Head of caudate nucleus (tissue), 42 donors: ENCODE measurements around the gene GRIK2.

ENCODE experiments used
- DNase-seq, 42 donors: peaks; one replicate each; pipeline versions ENCODE4 v3.0.0 to v3.0.0-alpha.2; 2020 to 2021; ENCODE audit warnings: mixed read lengths in 7 of 42
- intact Hi-C: fragments of 100-400 bp; cut with DNase I; formaldehyde crosslinking; loops from one replicate; pipeline ENCODE4 v1.15.0; 2022

The GRIK2 gene

DNA sequence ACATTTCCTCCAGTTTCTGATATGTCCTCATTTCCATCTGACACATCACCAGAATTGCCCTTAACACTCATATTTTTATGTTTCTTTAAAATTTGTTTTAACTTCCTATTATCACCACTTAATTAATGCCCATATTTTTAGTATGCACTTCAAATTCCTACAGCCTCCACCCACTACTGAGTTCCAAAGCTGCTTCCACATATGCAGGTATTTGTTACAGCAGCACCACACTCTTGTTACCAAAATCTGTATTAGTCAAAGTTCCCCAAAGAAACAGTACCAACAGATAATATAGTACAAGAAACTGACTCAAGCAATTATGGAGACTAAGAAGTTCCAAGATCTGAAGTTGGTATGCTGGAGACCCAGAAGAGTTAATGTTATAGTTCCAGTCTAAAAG, 340.4 kb downstream of the GRIK2 start:
- DNase-seq: no peak
- intact Hi-C loops: no loop called here

DNA sequence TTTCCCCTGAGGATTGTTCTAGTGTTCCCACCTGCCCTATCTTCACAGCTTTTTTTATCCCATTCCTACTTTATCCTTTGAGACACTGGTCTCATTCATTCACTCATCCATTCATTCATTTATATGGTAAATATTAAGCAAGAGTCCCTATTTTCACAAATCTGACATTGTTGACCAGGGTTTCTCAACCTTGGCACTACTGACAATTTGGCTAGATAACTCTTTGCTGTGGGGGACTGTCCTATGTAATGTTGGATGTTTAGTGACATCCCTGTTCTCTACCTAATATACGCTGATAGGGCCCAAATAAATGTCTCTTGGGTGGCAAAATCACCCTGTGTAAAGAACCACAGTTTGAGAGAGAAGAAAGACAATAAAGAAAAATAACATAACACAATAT, 345.0 kb downstream of the GRIK2 start:
- intact Hi-C loops: no loop called here
- DNase-seq: no peak

DNA sequence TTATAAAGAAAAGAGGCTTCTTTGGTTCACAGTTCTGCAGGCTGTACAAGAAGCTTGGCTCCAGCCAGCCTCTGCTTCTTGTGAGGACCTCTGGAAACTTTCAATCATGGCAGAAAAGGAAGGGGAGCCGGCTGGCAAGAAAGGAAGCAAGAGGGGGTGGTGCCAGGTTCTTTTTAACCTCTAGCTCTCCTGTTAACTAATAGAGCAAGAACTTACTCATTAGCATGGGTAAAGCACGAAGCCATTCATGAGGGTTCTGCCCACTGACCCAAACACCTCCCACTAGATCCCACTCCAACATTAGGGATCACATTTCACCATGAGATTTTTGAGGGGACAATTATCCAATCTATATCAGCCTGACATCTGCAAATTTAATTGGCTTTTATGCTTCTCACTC, 347.1 kb downstream of the GRIK2 start:
- no peak for DNase-seq
- intact Hi-C loops: no loop called here

DNA sequence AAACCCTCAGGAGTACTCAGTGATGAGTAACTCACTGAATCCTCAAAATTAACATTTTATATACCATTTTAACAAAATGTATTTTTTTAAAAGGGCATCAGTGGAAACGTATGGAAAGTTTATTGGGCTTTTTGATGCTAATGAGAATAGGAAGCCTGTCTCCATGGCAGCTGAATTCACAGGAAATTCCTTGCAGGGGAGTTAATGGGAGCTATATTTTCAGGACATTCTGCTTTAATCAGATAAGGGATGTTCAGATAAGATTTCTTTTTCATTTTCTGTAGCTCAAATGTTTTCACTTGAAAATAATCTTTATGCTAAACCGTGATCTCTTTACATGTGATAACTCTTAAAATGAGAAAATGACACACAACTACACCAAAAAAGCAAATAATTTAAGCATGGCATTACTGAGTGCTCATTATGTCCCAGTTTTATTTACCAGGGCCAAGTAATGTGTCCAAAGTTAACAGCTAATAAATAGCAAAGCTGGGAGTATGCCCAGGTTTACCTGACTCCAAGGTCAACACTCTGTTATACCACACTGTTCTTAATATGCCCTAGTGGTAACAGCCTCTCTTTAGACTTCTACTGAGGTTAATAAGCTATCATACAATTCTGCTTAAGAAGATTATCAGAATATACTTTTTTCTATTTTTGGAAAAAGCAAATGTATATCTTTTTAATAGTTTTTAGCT, 348.1 kb downstream of the GRIK2 start:
- intact Hi-C loops: no loop called here
- DNase-seq: no peak

DNA sequence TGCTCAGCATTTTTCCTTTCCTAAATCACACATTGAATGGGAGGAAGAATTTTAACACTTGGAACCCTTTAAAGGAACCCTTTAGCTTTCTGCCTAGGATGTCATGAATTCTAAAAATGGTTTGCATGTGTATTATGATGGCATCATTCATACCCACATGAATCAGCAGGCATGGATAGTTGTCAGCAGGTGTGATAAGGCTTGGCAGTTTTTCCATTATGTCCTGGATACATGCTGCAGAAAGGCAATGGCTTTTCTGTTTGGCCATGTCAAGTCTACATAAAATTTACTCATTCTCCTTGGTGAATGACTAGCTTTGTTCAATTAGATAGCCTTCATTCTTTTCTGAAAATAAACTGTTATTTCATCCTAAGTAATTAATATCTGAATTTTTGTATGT, 353.7 kb downstream of the GRIK2 start:
- intact Hi-C loops: no loop called here
- no peak for DNase-seq

DNA sequence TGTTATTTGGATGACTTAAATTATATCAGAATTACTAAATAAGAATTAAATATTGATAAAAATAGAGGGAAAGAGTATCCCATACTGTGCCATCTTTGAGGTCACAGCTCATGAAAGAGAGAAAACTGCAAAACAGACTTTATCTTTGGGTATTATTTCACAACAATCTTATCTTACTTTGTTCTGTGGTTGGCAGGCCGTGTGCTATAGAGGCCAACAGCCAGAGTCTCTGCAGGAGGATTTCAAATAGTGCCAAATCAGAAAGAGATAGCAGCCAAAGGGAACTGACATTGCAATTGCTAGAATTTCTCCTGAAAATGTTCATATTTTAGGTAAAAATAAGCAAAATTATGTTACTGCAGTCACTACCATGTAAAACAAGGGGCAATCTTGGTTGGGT, 354.2 kb downstream of the GRIK2 start:
- intact Hi-C loops: no loop called here

DNA sequence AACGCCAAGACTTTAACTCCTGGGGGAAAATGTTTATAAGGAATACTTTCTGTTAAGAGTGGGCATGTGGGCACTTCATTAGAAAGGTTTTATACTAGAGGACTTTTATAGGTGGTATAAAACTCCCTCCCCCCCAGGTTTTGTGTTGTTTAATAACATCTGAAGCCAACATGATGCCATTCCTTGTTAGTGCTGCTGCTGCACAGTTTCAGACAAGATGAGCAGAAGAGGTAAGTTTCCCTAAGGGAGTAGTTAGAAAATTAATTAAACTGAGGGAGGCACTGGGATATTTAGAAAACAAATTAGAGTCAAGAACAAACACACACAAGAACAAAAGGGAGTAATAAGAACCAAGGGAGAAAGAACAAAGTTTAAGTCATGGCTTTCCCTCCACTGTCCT, 362.4 kb downstream of the GRIK2 start:
- intact Hi-C loops: no loop called here

More for the DNA sequence above, 354.2 kb downstream of the GRIK2 start:
- no peak for DNase-seq

DNA sequence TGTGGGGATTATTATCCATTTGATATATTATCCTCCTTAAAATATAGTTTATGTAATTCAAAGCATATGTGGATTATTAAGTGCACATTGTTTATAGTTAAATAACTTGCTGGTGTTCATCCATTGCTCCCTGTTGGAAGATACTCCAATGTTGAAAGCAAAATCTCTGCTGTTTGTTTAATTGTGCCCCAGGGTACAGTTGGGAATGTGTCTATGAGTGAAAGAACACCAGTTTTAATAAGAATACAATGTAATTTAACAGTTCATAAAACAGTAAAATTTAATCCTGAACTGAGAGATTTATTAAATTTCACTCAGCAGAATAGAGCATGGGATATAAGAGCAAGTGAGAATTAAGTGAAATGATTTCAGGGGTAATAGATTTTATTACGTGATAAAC, 364.9 kb downstream of the GRIK2 start:
- no peak for DNase-seq
- intact Hi-C loops: no loop called here

More for the DNA sequence above, 362.4 kb downstream of the GRIK2 start:
- DNase-seq: no peak

DNA sequence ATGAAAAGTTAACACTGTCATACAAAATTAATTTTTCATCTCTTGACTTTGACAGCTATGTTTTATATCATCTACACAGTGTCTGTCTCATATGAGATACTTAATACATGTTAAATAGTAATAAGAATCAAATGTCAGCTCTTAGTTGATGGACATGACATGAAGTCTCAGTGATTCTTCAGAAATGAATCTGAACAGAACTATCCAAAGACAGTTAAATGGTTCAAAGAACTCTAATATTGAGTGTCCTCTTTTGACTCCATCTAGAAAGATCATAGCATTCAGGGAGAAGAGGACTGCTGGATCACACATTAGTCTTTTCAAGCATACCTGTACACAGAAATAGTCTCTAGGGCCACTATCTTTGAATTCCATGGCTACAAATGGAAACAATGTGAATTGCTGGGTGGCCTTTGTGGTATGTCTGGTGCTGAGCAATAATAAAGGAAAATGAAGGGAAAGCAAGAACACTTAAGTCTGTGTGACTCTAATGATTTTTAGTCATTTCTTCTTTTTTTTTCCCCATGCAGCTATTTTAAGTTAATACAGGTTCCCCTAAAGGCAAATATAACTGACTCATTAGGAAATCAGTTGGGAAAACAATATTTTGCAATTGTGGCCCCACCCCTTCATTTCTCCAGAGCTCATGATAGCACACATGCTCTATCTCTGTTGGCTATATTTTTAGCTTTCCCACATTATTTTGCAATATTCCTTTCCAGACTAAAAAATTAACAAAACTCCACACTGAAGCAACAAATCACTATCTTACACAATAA, 367.5 kb downstream of the GRIK2 start:
- DNase-seq: no peak
- intact Hi-C loops: no loop called here

DNA sequence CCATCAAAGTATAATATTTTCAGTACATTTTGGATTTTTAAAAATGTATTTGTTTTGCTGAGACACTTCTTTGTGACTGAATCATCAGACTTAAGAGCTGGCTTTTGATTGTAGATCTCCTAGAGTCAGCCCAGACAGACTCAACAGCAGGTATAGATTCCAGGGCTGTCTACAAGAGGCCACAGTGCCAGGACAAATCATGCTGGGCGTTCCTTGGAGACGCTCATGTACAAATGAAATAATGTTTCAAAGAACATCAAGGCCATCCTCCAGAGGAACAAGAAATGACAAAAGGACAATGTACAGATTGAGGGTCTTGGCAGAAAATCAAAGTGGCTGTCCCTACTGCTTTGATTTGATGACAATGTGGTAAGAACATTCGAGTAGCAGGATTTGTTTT, 369.3 kb downstream of the GRIK2 start:
- intact Hi-C loops: no loop called here
- no peak for DNase-seq

DNA sequence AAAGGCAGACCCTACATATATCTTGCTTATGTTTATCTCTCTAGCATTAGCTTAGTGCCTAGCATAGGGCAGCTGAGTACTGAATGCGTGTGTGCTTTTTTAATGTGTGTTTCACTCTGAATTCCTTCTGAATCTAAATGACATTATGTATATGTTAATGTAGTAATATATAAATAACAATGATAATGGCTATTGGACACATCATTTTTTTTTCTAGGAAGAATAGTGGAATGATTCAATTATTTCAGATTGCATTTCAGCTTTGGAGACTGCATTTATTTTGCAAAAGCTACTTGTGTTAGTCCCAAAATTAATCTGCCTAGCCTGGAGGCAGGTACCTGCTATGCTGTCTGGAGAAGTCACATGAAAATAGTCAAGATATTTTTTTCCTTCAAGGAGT, 371.8 kb downstream of the GRIK2 start:
- intact Hi-C loops: no loop called here
- no peak for DNase-seq

DNA sequence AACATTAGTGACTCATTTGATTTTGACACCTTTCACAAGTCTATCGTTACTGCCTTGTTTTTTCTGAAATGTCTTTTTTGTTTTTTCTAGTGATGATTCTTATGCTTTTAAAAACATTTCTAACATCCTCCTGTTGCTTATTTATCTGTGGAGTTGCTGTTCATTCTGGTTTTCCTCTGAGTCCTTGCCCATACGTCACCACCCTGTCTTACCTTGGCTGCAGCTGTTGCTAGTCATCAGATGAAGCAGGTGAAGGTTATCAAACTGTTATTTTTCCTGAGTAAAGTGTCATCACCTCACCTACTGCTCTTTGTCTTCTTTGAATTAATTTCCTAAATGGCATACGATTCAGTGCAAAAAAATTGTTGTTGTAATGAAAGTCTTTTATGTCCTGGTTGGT, 376.6 kb downstream of the GRIK2 start:
- DNase-seq: no peak
- intact Hi-C loops: no loop called here

DNA sequence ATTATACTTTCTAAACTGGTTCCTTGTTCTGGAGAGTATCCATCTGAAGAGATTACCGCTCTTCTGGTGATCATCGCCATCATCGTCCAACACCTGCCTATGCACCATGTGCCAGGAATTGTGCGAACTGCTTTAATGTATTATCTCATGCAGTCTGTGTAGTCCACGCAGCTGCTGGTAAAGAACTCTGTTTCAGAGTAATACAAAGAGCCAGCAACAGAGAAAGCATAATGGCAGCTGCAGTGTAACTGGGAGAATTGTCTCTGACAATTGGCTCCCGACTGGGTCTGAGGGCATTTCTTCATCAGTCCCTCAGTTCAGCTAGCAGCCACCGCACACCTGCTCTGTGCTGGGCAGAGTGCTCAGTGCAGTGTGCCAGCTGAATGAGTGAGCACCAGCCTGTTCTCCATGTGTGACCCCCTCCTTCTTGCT, 383.4 kb downstream of the GRIK2 start:
- intact Hi-C loops: no loop called here

DNA sequence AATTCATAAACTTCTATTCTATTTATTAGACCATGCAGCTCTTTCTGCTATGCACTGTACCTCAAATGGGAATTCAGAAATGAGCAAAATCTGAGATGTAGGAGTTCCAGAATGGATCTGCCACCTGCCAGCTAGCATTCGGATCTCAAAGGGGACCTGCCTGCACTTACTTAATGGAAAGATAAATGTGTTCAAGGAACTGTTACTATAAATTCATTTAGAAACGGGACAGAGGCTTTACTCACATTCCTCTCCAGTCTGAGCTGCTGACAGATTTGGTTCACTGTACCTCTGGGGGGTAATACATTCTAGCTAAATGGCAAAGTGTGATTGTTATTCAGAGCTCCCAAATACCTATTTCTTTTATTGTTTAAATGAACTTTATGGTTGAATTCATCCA, 384.1 kb downstream of the GRIK2 start:
- intact Hi-C loops: no loop called here

More for the DNA sequence above, 383.4 kb downstream of the GRIK2 start:
- peak in 30 of 42 donors; percentile 1 to 54 (median 20) for DNase-seq

DNA sequence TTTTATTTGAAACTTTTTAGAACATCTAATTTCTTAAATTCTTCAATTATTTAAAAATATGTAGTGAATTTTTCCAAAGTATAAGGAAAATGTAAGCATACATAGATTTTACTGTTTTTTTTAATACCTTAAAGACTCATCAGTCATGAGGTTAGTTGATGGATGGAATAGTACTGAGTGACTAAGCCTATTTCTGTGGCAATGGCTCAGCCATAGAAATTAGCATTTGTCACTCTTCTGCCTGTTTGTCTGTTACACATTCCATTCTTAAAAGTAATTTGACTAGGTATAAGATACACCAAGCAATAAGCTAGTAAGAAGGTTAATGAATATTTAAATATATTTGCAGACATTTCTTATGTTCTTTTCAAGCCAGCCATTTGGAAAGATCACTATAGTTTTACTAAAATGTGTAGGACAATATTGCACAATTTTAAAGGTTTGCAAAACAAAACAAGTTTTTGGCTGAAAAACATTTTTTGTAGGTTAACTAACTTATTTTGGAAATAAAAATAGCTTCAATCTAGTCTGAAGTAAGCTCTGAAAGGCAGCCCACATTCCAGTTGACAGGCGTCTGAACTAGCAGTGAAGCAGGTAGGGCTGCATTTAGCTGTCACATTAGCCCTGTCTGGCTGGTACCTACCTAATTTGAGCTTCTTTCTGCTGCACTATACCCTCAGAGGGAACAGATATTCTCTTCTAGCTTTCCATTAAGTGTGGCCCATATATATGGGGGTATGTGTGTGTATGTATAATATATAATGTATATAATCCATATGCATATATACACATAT, 385.7 kb downstream of the GRIK2 start:
- DNase-seq: peak in 29 of 42 donors; percentile 6 to 80 (median 37)
- intact Hi-C loops: no loop called here

More for the DNA sequence above, 384.1 kb downstream of the GRIK2 start:
- DNase-seq: peak in 6 of 42 donors; percentile 11 to 29 (median 14)

DNA sequence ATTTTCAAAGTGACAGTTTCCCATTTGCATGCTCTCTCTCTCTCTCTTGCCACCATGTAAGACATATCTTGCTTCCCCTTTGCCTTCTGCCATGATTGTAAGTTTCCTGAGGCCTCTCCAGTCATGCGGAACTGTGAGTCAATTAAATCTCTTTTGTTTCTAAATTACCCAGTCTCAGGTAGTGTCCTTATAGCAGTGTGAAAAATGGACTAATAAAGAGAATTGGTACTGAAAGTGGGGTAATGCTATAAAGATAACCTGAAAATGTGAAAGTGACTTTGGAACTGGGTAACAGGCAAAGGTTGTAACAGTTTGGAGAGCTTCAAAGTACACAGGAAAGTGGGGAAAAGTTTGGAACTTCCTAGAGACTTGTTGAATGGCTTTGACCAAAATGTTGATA, 389.8 kb downstream of the GRIK2 start:
- DNase-seq: no peak
- intact Hi-C loops: no loop called here

DNA sequence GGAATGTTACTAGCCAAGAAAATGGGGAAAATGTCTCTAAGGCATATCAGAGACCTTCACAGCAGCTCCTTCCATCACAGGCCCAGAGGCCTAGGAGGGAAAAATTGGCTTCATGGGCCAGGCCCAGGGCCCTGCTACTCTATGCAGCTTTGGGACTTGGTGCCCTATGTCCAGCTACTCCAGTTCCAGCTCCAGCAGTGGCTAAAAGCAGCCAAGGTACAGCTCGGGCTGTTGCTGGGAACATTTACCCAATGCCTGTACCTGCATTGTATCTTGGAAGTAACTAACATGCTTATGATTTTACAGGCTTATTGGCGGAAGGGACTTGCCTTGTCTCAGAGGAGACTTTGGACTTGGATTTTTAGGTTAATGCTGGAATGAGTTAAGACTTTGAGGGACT, 390.6 kb downstream of the GRIK2 start:
- intact Hi-C loops: no loop called here
- no peak for DNase-seq

DNA sequence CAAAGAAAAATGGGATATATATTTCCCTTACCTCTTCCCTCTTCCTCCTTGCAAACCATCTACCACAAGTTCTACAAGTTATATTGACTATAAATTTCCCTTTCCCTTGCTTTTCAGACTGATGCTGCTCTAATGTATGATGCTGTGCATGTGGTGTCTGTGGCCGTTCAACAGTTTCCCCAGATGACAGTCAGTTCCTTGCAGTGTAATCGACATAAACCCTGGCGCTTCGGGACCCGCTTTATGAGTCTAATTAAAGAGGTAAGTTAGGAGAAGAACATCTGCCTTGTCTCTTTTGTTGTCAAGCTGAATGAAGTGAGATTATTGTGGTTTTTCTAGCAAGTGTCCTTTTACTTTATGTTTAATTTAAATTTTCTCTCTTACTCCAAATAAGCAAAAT, 406.0 kb downstream of the GRIK2 start:
- no peak for DNase-seq
- intact Hi-C loops: no loop called here

DNA sequence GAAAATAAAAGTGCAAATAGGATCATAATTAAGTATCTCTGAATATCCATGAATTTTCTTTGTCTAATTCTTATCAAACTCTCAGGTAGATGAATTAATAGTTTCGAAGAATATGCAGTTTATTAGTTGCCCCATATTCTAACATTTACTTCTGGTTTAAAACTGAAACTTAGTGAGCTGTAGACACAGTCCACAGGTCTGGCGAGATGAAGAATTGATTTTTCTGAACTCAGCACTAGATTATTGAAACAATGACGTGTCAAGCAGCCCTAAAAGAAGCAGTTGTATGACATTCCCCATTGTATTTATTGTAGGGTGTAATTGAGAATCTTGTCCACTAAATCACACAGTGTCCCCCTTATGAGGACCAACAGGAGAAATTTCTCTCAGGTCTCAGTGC, 407.1 kb downstream of the GRIK2 start:
- no peak for DNase-seq
- intact Hi-C loops: no loop called here

DNA sequence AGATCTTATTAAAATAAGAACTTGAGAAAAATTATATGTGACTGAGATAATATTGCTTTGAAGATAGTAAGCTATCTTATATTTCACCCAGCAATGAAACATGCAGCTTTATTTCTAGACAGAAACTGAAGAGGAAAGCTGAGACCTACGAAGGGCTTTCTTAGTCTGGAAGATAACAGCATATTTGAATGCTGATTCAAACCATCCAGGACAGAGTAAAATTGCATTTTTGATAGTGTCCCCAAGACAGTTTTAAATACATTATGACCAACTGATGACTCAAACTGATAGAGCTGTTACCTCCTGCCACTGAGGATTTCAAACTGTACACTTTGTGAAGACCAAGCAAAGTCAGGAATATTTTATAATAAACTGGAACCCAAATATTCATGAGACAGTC, 409.6 kb downstream of the GRIK2 start:
- intact Hi-C loops: no loop called here
- no peak for DNase-seq
